K562 (cell line): Measurements from ENCODE around the gene UGT1A6. TPM values are rescaled to one million over a fixed set of nuclear protein-coding genes. Genes with fewer than 3 reads are reported as not detected.

Source experiments
- ATAC-seq: fragments of 200-7000 bp; cut with Tn5 transposase; 3 replicates; pipeline ENCODE4 v1.9.1; 2020; ENCODE audit warnings: moderate library complexity
- BruUV-seq: library from RNA; stranded (reverse); fragments of 400-500 nt; replicated peaks from 2 replicates; lab custom pipeline; 2021; lab: Mats Ljungman, UMichigan
- CTCF ChIA-PET: fragments of 300-600 bp; formaldehyde crosslinking; extraction: SDS; loops from one replicate; lab custom pipeline; 2021; ENCODE audit warnings: low intra/inter-chr PET ratio; lab: Yijun Ruan, JAX
- POLR2A ChIA-PET: fragments of 300-600, 350-650 bp; sonication (Branson Sonifier 250); formaldehyde crosslinking; extraction: SDS; loops from one replicate; lab custom pipeline; 2021; ENCODE audit warnings: antibody characterized with exemption, inconsistent platforms; lab: Yijun Ruan, JAX
- DNase-seq, 4 experiments: peaks; one replicate each; pipeline versions ENCODE4 v3.0.0 to v3.0.0-alpha.2; 2011 to 2018; ENCODE audit warnings: low spot score in 3 of 4, mixed read lengths in 3 of 4; ENCODE audit errors: extremely low read depth in 1 of 4
- FAIRE-seq: peaks from 2 replicates; lab custom pipeline; 2011; peaks lifted over from hg19 to GRCh38; lab: Jason Lieb, UNC
- H2AFZ ChIP-seq: 2 replicates; pipeline ENCODE4 v1.6.0; 2011; ENCODE audit warnings: low read depth, low read length, control low read depth, inconsistent platforms
- H3K27ac ChIP-seq: fragments of 200-600 bp; 3 replicates; pipeline ENCODE4 v1.8.0; 2011; ENCODE audit warnings: low read depth, mild to moderate bottlenecking, control low read depth, inconsistent platforms, low read length, moderate library complexity, mixed read lengths; ENCODE audit errors: extremely low read depth
- H3K27me3 ChIP-seq, 2 experiments: fragments of 300-600 bp in 1 of 2; 2 replicates in 1 of 2; 3 replicates in 1 of 2; pipeline versions ENCODE4 v1.6.0 to v1.8.0; 2011; ENCODE audit warnings: inconsistent platforms in 2 of 2, low read length in 2 of 2, mild to moderate bottlenecking in 1 of 2, mixed read lengths in 1 of 2, moderate library complexity in 1 of 2; ENCODE audit not compliant: control insufficient read depth in 2 of 2, insufficient read depth in 2 of 2
- H3K36me3 ChIP-seq: fragments of 300-600 bp; 3 replicates; pipeline ENCODE4 v1.8.0; 2011; ENCODE audit warnings: mild to moderate bottlenecking, low read length, inconsistent platforms; ENCODE audit not compliant: control insufficient read depth, insufficient read depth
- H3K4me1 ChIP-seq, 2 experiments: fragments of 200-600 bp in 1 of 2; replicated peaks in 1 of 2; 2 replicates in 1 of 2; 3 replicates in 1 of 2; pipeline versions ENCODE4 v1.5.1 to v1.8.0; 2011; ENCODE audit warnings: inconsistent platforms in 2 of 2, low read length in 2 of 2, mild to moderate bottlenecking in 1 of 2, mixed read lengths in 1 of 2, moderate library complexity in 1 of 2; ENCODE audit not compliant: control insufficient read depth in 2 of 2, insufficient read depth in 2 of 2
- H3K4me2 ChIP-seq: 2 replicates; pipeline ENCODE4 v1.6.1; 2011; ENCODE audit warnings: low read length, control low read depth, inconsistent platforms, mixed read lengths; ENCODE audit not compliant: insufficient read depth
- H3K4me3 ChIP-seq: fragments of 200-600 bp; sonication (generic), shearing (Covaris generic); 2 replicates; pipeline ENCODE4 v1.5.1; 2016; ENCODE audit warnings: control low read depth, inconsistent platforms
- H3K79me2 ChIP-seq: fragments of 200-600 bp; 3 replicates; pipeline ENCODE4 v1.8.0; 2011; ENCODE audit warnings: low read length, inconsistent platforms; ENCODE audit not compliant: control insufficient read depth, insufficient read depth
- H3K9ac ChIP-seq, 2 experiments: 2 replicates each; pipeline versions ENCODE4 v1.6.0 to v1.6.1; 2011; ENCODE audit warnings: low read depth in 2 of 2, low read length in 2 of 2, control low read depth in 1 of 2, inconsistent platforms in 1 of 2, mild to moderate bottlenecking in 1 of 2, mixed read lengths in 1 of 2; ENCODE audit not compliant: insufficient read depth in 1 of 2
- H3K9me1 ChIP-seq: one replicate; pipeline ENCODE4 v1.6.0; 2011; ENCODE audit warnings: inconsistent platforms, mild to moderate bottlenecking, low read length, moderate library complexity; ENCODE audit not compliant: control insufficient read depth, insufficient read depth
- H3K9me3 ChIP-seq: replicated peaks from 2 replicates; pipeline ENCODE4 v1.5.1; 2011; ENCODE audit warnings: low read depth, low read length, inconsistent platforms; ENCODE audit not compliant: control insufficient read depth, insufficient read depth
- H4K20me1 ChIP-seq: replicated peaks from 2 replicates; pipeline ENCODE4 v1.6.1; 2011; ENCODE audit warnings: low read length, inconsistent platforms, mixed read lengths; ENCODE audit not compliant: control insufficient read depth, insufficient read depth
- CSDE1 ChIP-seq, 2 experiments: fragments of 450-650 bp; IDR thresholded peaks; 2 replicates each; pipeline ENCODE4 v1.6.1; 2016; ENCODE audit warnings: mild to moderate bottlenecking in 1 of 2
- EHMT2 ChIP-seq: fragments of 450-650 bp; IDR thresholded peaks from 2 replicates; pipeline ENCODE4 v1.6.1; 2018; ENCODE audit warnings: antibody characterized with exemption
- ELF2 ChIP-seq: fragments of 250-450 bp; sonication (Bioruptor Pico); IDR thresholded peaks from 2 replicates; pipeline ENCODE4 v1.5.0; 2021; ENCODE audit warnings: mild to moderate bottlenecking
- ESRRA ChIP-seq: fragments of 450-650 bp; IDR thresholded peaks from 2 replicates; pipeline ENCODE4 v1.6.1; 2014; ENCODE audit warnings: low read depth, mild to moderate bottlenecking, moderate library complexity, borderline replicate concordance
- GATAD2B ChIP-seq: fragments of 450-650 bp; IDR thresholded peaks from 2 replicates; pipeline ENCODE4 v1.6.1; 2017; ENCODE audit warnings: mild to moderate bottlenecking, borderline replicate concordance
- HCFC1 ChIP-seq: IDR thresholded peaks from 2 replicates; pipeline ENCODE4 v1.6.1; 2012; ENCODE audit warnings: low read depth, low read length, improper control_type of control experiment
- HNRNPUL1 ChIP-seq: fragments of 200-400 bp; formaldehyde crosslinking; IDR thresholded peaks from 2 replicates; pipeline ENCODE4 v1.6.1; 2017; ENCODE audit warnings: low read length
- JUN ChIP-seq, 2 experiments: sonication (generic) in 1 of 2; formaldehyde crosslinking in 1 of 2; IDR thresholded peaks; 2 replicates each; pipeline versions ENCODE4 v1.6.1 to v1.8.0; 2012 to 2022; ENCODE audit warnings: borderline replicate concordance in 2 of 2, mild to moderate bottlenecking in 2 of 2, improper control_type of control experiment in 1 of 2, low read depth in 1 of 2, low read length in 1 of 2, missing genetic modification reagents in 1 of 2
- POLR2AphosphoS2 ChIP-seq: IDR thresholded peaks from 2 replicates; pipeline ENCODE4 v1.6.1; 2012; ENCODE audit warnings: low read length, improper control_type of control experiment
- RBM14 ChIP-seq: fragments of 200-400 bp; formaldehyde crosslinking; IDR thresholded peaks from 2 replicates; pipeline ENCODE4 v1.6.1; 2018; ENCODE audit warnings: low read depth, mild to moderate bottlenecking, low read length, moderate library complexity, borderline replicate concordance; ENCODE audit not compliant: insufficient read depth
- TCF7 ChIP-seq: sonication (generic); IDR thresholded peaks from 2 replicates; pipeline ENCODE4 v1.6.1; 2016; ENCODE audit warnings: antibody characterized with exemption, borderline replicate concordance
- TGIF2 ChIP-seq: sonication (generic); formaldehyde crosslinking; IDR thresholded peaks from 2 replicates; pipeline ENCODE4 v1.8.1; 2022; ENCODE audit warnings: mild to moderate bottlenecking, missing genetic modification reagents, moderate library complexity
- ZBTB9 ChIP-seq: fragments of 450-650 bp; formaldehyde crosslinking; IDR thresholded peaks from 2 replicates; pipeline ENCODE4 v1.4.0; 2020; ENCODE audit warnings: mild to moderate bottlenecking, moderate library complexity
- ZNF766 ChIP-seq: fragments of 200-800 bp; sonication (Bioruptor generic); conservative IDR thresholded peaks from 2 replicates; pipeline ENCODE4 v1.6.1; 2016; ENCODE audit warnings: missing genetic modification characterization, missing compliant biosample characterization
- WGBS: fragments of 100-300 bp; shearing (Covaris generic); methylation state at CpG from one replicate; pipeline ENCODE4 v1.1.6; 2016; ENCODE audit warnings: low coverage, mixed read lengths; ENCODE audit not compliant: insufficient coverage; ENCODE audit errors: missing lambda C conversion rate; 5-methylcytosine and 5-hydroxymethylcytosine counted together
- in situ Hi-C: fragments of 300-500 bp; cut with MboI; formaldehyde crosslinking; loops from 4 replicates; pipeline ENCODE4 v1.15.0; 2018; ENCODE audit warnings: inconsistent platforms, mixed read lengths
- intact Hi-C: fragments of 100-400 bp; cut with micrococcal nuclease; formaldehyde crosslinking; loops from 2 replicates; pipeline ENCODE4 v1.14.2; 2022
- polyA plus RNA-seq, 8 experiments: library from polyadenylated mRNA; depleted of rRNA in 4 of 8; stranded (reverse) in 5 of 8; unstranded in 3 of 8; fragments of >200 nt; fragmentation: Nextera tagmentation in 2 of 8; fragmentation: Illumina TruSeq in 1 of 8; extraction: Ambion mirVana in 2 of 8; extraction: Trizol in 1 of 8; gene quantifications; 2 replicates each; pipeline versions ENCODE4 v1.2.1 to v1.2.3, GENCODE V29; 2011 to 2014; ENCODE audit warnings: inconsistent platforms in 1 of 8, missing spikeins in 1 of 8
- total RNA-seq, 7 experiments: library from RNA; depleted of rRNA in 6 of 7; stranded (reverse); fragments of >200 nt in 6 of 7; fragmentation: Illumina TruSeq in 2 of 7; extraction: Trizol in 2 of 7; gene quantifications; 2 replicates each; pipeline versions ENCODE4 v1.2.1 to v1.2.3, GENCODE V29; 2011 to 2021; ENCODE audit warnings: low replicate concordance in 1 of 7
- TF ChIP-seq, protein P1 (sequence below), 2 experiments: fragments of 450-650 bp; IDR thresholded peaks; 2 replicates each; pipeline ENCODE4 v1.6.1; 2018; ENCODE audit warnings: mild to moderate bottlenecking in 2 of 2, low read depth in 1 of 2; ENCODE audit not compliant: partially characterized antibody in 2 of 2
- TF ChIP-seq, protein P2 (sequence below): fragments of 250-450 bp; sonication (Bioruptor Pico); IDR thresholded peaks from 2 replicates; pipeline ENCODE4 v1.4.0; 2020; ENCODE audit warnings: mild to moderate bottlenecking

UGT1A6 gene
- total and polyA plus RNA-seq, 9 of the 15 experiments (the other 6 are each of a cell fraction or from before 2014, with no cell fraction given): not detected

GRCh38 chr2:233800208-233800607, 107.5 kb downstream of the UGT1A6 start:
- DNase-seq: no peak
- Histone ChIP-seq H3K9me1 (no peaks in the 10 kb centered on the region), H3K4me2 (no peak overlapping the region), H3K4me3 (no peak overlapping the region), H3K27me3 (peaks cover 0 to 6% of the 10 kb centered on the region in 2 experiments; a peak in 2 of 5 replicates), H4K20me1 (no peaks in the 10 kb centered on the region), H3K9ac (no peak overlapping the region), H3K4me1 (no peaks in the 10 kb centered on the region; a peak in 1 of 5 replicates), H3K27ac (no peak overlapping the region), H2AFZ (no peak overlapping the region), H3K36me3 (no peaks in the 10 kb centered on the region), H3K79me2 (no peaks in the 10 kb centered on the region), H3K9me3 (no peaks in the 10 kb centered on the region)
- ChIA-PET CTCF (no interaction called here), POLR2A (no interaction called here)
- intact Hi-C loops: no loop called here
- in situ Hi-C loops: no loop called here
- FAIRE-seq: no peak
- whole genome bisulfite sequencing: 0% methylated on average over 7 of the region's 7 CpGs
- BruUV-seq: no TSS peak
- ATAC-seq: no peak
- TF ChIP-seq ELF2 (CRISPR knock-in tag): no peak
- TF ChIP-seq HNRNPUL1: no peak
- TF ChIP-seq RBM14: no peak
- TF ChIP-seq TCF7: no peak
- no peak for TF ChIP-seq EHMT2
- TF ChIP-seq HCFC1: no peak
- TF ChIP-seq ESRRA: no peak
- TF ChIP-seq ZNF766 (CRISPR knock-in tag): no peak
- no peak for TF ChIP-seq GATAD2B
- TF ChIP-seq CSDE1 (IDR thresholded peaks at IDR 0.05): no peak
- TF ChIP-seq, protein P1, sequence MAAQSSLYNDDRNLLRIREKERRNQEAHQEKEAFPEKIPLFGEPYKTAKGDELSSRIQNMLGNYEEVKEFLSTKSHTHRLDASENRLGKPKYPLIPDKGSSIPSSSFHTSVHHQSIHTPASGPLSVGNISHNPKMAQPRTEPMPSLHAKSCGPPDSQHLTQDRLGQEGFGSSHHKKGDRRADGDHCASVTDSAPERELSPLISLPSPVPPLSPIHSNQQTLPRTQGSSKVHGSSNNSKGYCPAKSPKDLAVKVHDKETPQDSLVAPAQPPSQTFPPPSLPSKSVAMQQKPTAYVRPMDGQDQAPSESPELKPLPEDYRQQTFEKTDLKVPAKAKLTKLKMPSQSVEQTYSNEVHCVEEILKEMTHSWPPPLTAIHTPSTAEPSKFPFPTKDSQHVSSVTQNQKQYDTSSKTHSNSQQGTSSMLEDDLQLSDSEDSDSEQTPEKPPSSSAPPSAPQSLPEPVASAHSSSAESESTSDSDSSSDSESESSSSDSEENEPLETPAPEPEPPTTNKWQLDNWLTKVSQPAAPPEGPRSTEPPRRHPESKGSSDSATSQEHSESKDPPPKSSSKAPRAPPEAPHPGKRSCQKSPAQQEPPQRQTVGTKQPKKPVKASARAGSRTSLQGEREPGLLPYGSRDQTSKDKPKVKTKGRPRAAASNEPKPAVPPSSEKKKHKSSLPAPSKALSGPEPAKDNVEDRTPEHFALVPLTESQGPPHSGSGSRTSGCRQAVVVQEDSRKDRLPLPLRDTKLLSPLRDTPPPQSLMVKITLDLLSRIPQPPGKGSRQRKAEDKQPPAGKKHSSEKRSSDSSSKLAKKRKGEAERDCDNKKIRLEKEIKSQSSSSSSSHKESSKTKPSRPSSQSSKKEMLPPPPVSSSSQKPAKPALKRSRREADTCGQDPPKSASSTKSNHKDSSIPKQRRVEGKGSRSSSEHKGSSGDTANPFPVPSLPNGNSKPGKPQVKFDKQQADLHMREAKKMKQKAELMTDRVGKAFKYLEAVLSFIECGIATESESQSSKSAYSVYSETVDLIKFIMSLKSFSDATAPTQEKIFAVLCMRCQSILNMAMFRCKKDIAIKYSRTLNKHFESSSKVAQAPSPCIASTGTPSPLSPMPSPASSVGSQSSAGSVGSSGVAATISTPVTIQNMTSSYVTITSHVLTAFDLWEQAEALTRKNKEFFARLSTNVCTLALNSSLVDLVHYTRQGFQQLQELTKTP (IDR thresholded peaks at IDR 0.05; ENCODE audit: low read depth in 1 of 2, partially characterized antibody in 2 of 2): no peak
- TF ChIP-seq POLR2AphosphoS2: no peak
- TF ChIP-seq JUN (IDR thresholded peaks at IDR 0.05; ENCODE audit: borderline replicate concordance, low read depth, low read length): no peak
- TF ChIP-seq JUN (CRISPR knock-in tag; IDR thresholded peaks at IDR 0.05; ENCODE audit: borderline replicate concordance): no peak
- no peak for TF ChIP-seq ZBTB9 (CRISPR knock-in tag)
- TF ChIP-seq, protein P2, sequence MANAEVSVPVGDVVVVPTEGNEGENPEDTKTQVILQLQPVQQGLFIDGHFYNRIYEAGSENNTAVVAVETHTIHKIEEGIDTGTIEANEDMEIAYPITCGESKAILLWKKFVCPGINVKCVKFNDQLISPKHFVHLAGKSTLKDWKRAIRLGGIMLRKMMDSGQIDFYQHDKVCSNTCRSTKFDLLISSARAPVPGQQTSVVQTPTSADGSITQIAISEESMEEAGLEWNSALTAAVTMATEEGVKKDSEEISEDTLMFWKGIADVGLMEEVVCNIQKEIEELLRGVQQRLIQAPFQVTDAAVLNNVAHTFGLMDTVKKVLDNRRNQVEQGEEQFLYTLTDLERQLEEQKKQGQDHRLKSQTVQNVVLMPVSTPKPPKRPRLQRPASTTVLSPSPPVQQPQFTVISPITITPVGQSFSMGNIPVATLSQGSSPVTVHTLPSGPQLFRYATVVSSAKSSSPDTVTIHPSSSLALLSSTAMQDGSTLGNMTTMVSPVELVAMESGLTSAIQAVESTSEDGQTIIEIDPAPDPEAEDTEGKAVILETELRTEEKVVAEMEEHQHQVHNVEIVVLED: no peak
- TF ChIP-seq TGIF2 (CRISPR knock-in tag): no peak
